ENCODE measurements around the gene SLC46A2. TPM values are rescaled to one million over a fixed set of nuclear protein-coding genes. Genes with fewer than 3 reads are reported as not detected.

Gene SLC46A2
- polyA plus RNA-seq, 1 donor from 2014 or later: not detected

DNA sequence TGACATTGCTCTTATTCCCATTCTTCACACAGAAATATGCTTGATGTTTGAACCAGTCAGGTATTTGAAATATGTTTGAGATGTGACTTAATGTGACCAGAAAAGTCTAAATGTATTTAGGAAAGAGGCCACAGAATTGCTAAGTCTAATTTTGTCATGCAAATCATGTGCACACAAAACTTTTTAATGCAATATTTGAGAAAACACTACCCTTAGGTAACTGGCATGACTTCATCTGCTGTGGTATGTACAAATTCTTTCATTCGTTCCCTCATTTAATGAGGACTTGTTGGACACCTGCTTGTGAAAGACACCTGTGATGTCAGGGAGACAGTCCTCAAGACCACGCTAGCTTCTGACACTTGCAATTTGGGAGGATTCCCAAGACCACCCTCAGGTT lies 21.1 kb upstream of the SLC46A2 start:
- TF ChIP-seq EZH2 (IDR thresholded peaks at IDR 0.05; ENCODE audit: borderline replicate concordance, insufficient read depth, low read length, poor library complexity, severe bottlenecking): no peak
- TF ChIP-seq MXI1 (conservative IDR thresholded peaks at IDR 0.05; ENCODE audit: poor library complexity, severe bottlenecking): no peak
- no peak for TF ChIP-seq EP300 (conservative IDR thresholded peaks at IDR 0.05; ENCODE audit: poor library complexity, severe bottlenecking)
- no peak for TF ChIP-seq RAD21 (conservative IDR thresholded peaks at IDR 0.05)
- no peak for TF ChIP-seq TAF1 (IDR thresholded peaks at IDR 0.05; ENCODE audit: low read depth)
- no peak for TF ChIP-seq POLR2AphosphoS5 (IDR thresholded peaks at IDR 0.05)
- no peak for TF ChIP-seq REST (IDR thresholded peaks at IDR 0.05; ENCODE audit: borderline replicate concordance)
- no peak for TF ChIP-seq CTCF (IDR thresholded peaks at IDR 0.05; ENCODE audit: poor library complexity, severe bottlenecking)
- TF ChIP-seq SMC3 (conservative IDR thresholded peaks at IDR 0.05; ENCODE audit: poor library complexity): no peak
- no peaks in the 10 kb centered on the region for H3K36me3 ChIP-seq (ENCODE audit: insufficient read depth, low read length)
- H3K27ac ChIP-seq (ENCODE audit: low read length): no peak overlapping the region
- H2AFZ ChIP-seq (ENCODE audit: low read depth, low read length): no peak overlapping the region
- no peak overlapping the region for H3K4me2 ChIP-seq (ENCODE audit: low read length)
- H3K79me2 ChIP-seq (replicated peaks; ENCODE audit: insufficient read depth, low read length): no peaks in the 10 kb centered on the region
- H3K9ac ChIP-seq (ENCODE audit: low read length): no peak overlapping the region
- H3K9me2 ChIP-seq (ENCODE audit: insufficient read depth, low read length): no peaks in the 10 kb centered on the region
- H3K4me3 ChIP-seq (ENCODE audit: low read length): no peak overlapping the region
- no peaks in the 10 kb centered on the region for H3K9me3 ChIP-seq (ENCODE audit: low read length)
- H3F3A ChIP-seq (ENCODE audit: insufficient read depth, low read length, poor library complexity, severe bottlenecking): no peaks in the 10 kb centered on the region
- H3K27me3 ChIP-seq (ENCODE audit: insufficient read depth, low read depth, low read length): no peaks in the 10 kb centered on the region
- H4K20me1 ChIP-seq (ENCODE audit: insufficient read depth): no peaks in the 10 kb centered on the region

- no peaks in the 10 kb centered on the region for H4K20me1 ChIP-seq (ENCODE audit: insufficient read depth)
- H3K27me3 ChIP-seq (ENCODE audit: insufficient read depth, low read depth, low read length): no peaks in the 10 kb centered on the region
- H3K27ac ChIP-seq (ENCODE audit: low read length): no peak overlapping the region
- no peak overlapping the region for H3K9ac ChIP-seq (ENCODE audit: low read length)
- H3K36me3 ChIP-seq (ENCODE audit: insufficient read depth, low read length): no peaks in the 10 kb centered on the region
- H2AFZ ChIP-seq (ENCODE audit: low read depth, low read length): no peak overlapping the region
- no peaks in the 10 kb centered on the region for H3K9me2 ChIP-seq (ENCODE audit: insufficient read depth, low read length)
- H3K4me3 ChIP-seq (ENCODE audit: low read length): no peak overlapping the region
- no peaks in the 10 kb centered on the region for H3K9me3 ChIP-seq (ENCODE audit: low read length)
- no peak for TF ChIP-seq REST (IDR thresholded peaks at IDR 0.05; ENCODE audit: borderline replicate concordance)
- TF ChIP-seq MXI1 (conservative IDR thresholded peaks at IDR 0.05; ENCODE audit: poor library complexity, severe bottlenecking): no peak
- no peak for TF ChIP-seq SMC3 (conservative IDR thresholded peaks at IDR 0.05; ENCODE audit: poor library complexity)
- TF ChIP-seq POLR2AphosphoS5 (IDR thresholded peaks at IDR 0.05): no peak
- no peak for TF ChIP-seq TAF1 (IDR thresholded peaks at IDR 0.05; ENCODE audit: low read depth)
- no peak for TF ChIP-seq EP300 (conservative IDR thresholded peaks at IDR 0.05; ENCODE audit: poor library complexity, severe bottlenecking)
- TF ChIP-seq CTCF (IDR thresholded peaks at IDR 0.05; ENCODE audit: poor library complexity, severe bottlenecking): no peak
- no peak for TF ChIP-seq EZH2 (IDR thresholded peaks at IDR 0.05; ENCODE audit: borderline replicate concordance, insufficient read depth, low read length, poor library complexity, severe bottlenecking)
- TF ChIP-seq RAD21 (conservative IDR thresholded peaks at IDR 0.05): no peak
- H3K4me2 ChIP-seq (ENCODE audit: low read length): no peak overlapping the region
- H3F3A ChIP-seq (ENCODE audit: insufficient read depth, low read length, poor library complexity, severe bottlenecking): no peaks in the 10 kb centered on the region
- H3K79me2 ChIP-seq (replicated peaks; ENCODE audit: insufficient read depth, low read length): no peaks in the 10 kb centered on the region
Measured at GRCh38 chr9:112905084-112905483, 14.4 kb upstream of the SLC46A2 start.

Measured in neural cell (in vitro differentiated cells).